GM21717 (cell line): ENCODE measurements around the gene NDUFA13.

Source experiments
- ATAC-seq: cut with Tn5 transposase; IDR thresholded peaks from one replicate; pipeline ENCODE4 v1.9.1; 2021; ENCODE audit warnings: mild to moderate bottlenecking, moderate library complexity; ENCODE audit not compliant: unreplicated experiment

The NDUFA13 gene

DNA sequence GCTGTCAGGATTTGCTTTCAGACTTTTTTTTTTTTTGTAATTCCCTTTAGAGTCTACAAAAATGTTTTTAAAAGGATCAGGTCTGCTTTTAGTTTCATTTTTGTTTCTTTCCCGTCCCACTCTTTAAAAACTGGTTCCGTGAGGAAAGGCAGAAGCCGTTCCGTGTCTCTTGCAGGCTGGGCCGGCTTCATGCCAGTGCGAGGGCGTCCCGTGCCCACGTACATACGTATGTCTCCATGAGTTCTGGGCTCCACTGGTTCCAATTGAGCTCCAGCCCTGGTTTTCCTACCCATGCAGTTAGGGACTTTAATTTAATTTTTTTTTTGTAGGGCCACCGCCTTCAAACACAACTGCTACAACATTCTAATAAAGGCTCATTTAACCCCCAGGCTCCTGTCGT is 9.4 kb upstream of the NDUFA13 start:
- no peak for ATAC-seq

DNA sequence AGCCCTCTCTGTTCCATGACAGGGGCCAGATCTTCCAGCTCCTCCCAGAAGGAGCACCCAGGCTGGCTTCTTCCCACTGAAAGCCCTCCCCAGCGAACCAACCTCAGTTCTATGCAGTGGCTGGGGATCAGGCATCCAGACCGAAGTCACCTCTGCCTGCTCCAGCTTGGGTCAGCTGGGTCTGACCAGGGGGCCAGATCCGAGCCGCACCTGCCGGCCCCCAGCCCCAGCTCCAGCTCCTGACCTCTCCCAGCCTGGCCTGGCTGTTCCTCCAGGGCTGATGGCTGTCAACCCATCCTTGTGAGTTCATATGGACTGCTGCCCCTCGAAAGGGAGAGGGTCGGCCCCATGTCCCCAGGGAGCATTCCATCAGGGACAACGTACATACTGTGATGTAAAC is 8.7 kb upstream of the NDUFA13 start:
- no peak for ATAC-seq

DNA sequence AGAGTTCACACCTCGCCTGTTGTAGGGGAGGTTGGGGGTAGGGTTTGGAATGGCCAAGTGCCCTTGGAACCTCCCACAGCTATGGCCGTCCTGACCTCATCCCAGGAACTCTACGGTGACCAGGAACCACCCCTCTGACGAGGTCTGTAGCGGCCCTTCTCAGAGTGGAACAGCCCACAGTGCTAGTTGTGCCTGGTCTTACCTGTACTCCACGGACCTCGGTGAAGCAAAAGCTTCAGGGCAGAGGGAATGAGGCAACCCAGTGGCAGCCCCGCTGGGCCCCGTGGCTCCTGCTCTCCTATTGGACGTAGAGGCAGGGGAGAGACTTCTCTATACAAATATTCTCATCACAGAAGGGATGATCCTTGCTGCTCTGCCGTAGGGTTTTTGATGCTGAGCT is 7.8 kb upstream of the NDUFA13 start:
- no peak for ATAC-seq

GRCh38 chr19:19510432-19510831 is 5.6 kb upstream of the NDUFA13 start:
- no peak for ATAC-seq

DNA sequence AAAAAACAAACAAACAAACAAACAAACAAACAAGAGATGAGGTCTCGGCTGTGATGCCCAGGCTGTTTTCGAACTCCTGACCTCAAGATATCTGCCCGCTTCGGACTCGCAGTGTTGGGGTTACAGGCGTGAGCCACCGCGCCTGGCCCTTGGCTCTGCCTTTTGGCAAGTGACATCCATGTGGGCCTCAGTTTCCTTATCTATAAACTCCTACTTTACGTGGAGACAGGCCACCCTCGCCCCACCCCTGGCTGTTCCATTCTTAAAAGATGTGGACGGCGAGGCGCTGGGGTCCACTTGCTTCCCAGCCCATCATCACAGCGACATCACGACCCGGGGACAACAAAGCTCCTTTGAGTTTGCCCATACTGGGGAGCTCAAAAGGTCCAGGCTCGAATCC is 2.3 kb upstream of the NDUFA13 start:
- ATAC-seq, result no peak

- ATAC-seq, result no peak
These were observed 1.8 kb upstream of the NDUFA13 start for GRCh38 chr19:19514215-19514657.

DNA sequence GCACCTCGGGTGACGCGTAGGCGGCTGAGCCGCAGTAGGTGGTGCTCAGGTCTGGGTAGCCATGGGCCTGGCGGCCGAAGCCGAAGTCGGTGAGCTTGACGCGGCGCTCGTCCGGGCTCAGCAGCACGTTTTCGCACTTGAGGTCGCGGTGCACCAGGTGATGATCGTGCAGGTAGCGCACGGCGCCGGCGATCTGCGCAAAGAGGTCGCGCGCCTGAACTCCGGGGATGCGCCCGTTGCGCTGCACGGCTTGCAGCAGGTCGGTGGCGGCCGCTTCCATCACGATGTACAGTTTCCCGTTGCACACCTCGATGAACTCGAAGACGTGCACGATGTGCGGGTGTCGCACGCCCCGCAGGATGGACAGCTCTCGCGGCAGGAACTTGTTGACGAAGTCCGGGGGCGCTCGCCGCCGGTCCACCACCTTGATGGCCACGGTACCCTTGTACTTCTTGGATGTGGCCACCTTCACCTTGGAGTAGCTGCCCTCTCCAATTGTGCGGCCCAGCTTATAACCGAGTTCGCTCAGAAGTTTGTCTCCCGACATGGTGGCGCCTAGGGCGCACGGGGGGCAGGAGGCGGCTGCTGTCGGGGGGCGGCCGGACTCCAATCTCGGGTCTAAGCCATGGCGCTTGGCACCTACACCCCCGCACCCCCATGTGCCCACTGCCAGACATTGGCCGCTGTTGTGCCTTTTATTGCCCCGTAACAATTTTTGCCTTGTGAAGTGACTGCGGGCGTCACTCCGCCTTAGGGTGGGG is 964 bp upstream of the NDUFA13 start, which contains the start of gene TSSK6:
Gene TSSK6, minus strand, starts transcription at position 668 of the 761 bp plus-strand sequence. Its CDS starts 121 bp downstream, at position 547.
- ATAC-seq, result no peak

DNA sequence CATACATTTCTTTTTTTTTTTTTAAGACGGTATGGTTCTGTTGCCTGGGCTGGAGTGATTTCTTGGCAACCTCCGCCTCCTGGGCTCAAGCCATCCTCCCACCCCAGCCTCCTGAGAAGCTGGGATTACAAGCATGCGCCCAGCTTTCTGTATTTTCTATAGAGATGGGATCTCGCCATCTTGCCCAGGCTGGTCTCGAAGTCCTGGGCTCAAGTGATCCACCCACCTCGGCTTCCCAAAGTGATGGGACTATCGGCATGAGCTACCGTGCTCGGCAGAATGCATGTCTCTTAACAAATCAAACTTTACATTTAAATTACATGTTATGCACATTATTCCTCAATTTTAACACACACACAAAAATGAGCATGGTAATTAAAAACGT is 1.2 kb downstream of the NDUFA13 start:
- ATAC-seq, result no peak

GRCh38 chr19:19520989-19521388 is 5.0 kb downstream of the NDUFA13 start:
- ATAC-seq, result no peak

DNA sequence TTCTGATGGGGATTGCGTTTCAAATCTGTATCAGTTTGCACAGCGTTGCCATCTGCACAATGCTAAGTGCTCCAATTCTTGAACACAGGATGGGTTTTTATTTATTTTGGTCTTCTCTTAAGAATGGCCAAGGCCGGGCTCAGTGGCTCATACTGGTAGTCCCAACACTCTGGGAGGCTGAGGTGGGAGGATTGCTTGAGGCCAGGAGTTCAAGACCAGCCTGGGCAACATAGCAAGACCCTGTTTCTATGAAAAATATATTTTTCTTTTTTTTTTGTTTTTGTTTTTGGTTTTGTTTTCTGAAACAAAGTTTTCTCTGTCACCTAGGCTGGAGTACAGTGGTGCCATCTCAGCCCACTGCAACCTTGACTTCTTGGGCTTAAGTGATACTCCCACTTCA is 7.2 kb downstream of the NDUFA13 start:
- ATAC-seq, result no peak

GRCh38 chr19:19524053-19524452 is 8.0 kb downstream of the NDUFA13 start:
- ATAC-seq, result no peak

DNA sequence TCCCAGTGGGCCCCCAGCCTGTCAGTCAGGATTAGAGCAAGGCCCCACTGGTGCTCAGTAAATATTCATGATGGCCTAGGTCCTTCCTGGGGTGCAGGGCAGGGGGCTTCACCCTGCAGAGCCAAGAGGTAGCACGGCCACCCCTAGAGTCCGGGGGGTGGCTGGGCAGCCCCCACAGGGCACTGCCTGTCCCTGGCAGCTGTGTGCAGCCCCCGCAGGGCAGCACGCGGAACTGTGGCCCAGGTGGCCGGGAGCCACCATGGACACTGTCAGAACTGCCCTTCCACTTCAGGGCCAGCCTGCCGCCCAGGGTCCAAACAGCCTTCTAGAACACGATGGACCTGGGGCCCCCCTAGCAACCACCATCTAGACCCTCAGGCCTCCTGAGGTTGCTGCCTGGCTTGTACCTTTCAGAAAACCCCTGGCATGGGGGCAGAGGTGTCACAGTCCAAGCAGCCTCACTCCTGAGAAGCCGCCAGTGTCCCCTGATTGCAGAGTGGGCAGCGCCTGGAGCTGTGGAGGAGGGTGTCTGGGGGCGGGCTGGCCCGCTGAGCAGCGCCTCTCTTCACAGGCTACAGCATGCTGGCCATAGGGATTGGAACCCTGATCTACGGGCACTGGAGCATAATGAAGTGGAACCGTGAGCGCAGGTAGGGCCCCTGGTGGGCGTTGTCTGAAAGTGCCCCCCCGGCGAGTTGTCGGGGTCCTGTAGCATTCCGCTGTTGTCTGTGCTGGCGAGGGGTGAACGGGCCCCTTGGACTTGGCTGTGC is 9.8 kb downstream of the NDUFA13 start:
- ATAC-seq, result no peak

GRCh38 chr19:19526581-19527370 is 10.8 kb downstream of the NDUFA13 start:
- no peak for ATAC-seq

GRCh38 chr19:19527371-19527656 is 11.3 kb downstream of the NDUFA13 start:
- no peak for ATAC-seq

DNA sequence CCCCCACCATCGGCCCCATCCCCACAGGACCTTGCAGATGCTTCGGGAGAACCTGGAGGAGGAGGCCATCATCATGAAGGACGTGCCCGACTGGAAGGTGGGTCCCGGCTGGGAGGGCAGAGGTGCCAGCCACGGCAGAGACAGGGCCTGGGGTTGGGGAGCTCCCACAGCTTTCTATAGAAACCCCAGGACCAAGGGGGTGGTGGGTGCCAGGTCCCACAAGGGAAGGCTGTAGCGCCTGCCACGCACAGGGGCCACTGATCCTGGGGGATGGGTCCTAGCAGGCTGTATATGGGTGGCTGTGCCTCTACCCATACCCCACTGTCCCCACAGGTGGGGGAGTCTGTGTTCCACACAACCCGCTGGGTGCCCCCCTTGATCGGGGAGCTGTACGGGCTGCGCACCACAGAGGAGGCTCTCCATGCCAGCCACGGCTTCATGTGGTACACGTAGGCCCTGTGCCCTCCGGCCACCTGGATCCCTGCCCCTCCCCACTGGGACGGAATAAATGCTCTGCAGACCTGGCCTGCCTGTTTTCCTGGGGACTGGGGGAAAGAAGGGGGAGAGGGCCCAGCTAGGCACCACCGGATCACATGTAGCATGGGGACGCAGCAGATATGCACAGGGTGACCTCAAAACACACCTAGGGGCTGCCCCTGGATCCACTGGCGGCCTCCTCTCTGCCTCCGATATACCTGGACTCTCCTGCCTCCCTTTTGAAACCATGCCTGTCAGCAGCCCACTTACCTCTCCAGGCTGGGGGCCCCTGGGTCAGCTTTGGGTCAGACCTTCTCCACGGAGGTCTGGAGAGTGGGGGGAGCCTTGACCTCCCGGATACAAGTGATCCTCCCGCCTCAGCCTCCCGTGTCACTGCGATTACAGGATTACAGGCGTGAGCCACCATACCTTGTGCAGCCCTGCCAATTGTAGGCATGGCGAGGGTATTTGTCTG is 11.9 kb downstream of the NDUFA13 start:
- ATAC-seq, result no peak

DNA sequence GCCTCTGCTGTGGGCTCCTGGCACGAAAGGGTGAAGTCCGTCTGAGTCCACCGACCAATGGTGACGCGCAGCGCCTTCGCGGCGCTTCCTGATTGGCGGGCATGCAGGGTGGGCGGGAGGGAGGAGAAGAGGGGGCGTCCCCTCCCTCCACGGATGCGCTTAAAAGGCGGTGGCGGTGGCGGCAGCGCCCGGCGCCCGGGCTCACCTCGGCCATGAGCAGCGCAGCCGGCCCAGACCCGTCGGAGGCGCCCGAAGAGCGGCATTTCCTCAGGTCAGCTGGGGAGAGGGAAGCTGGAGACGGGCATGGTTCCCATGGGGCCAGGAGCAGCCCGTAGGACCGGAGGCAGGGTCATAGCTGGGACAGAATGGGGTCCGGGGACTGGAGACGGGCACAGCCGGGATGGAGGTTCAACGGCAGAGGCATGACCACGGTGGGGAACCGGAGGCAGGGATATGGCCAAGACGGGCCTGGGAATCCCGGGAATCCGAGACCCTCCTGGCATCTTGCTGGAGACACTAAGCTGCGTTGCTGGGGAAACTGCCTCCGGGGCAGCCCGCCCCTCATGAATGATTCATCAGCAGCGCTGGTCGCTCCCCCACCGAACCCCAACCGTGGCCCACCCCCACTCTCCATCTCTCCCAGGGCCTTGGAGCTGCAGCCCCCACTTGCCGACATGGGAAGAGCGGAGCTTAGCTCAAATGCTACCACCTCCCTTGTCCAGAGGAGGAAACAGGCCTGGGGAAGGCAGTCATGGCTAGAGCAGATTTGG is 12.9 kb downstream of the NDUFA13 start, which contains the start of gene YJEFN3:
Gene YJEFN3, plus strand, starts transcription at position 191 of the 770 bp plus-strand sequence. Its CDS starts 22 bp downstream, at position 213.
- no peak for ATAC-seq

DNA sequence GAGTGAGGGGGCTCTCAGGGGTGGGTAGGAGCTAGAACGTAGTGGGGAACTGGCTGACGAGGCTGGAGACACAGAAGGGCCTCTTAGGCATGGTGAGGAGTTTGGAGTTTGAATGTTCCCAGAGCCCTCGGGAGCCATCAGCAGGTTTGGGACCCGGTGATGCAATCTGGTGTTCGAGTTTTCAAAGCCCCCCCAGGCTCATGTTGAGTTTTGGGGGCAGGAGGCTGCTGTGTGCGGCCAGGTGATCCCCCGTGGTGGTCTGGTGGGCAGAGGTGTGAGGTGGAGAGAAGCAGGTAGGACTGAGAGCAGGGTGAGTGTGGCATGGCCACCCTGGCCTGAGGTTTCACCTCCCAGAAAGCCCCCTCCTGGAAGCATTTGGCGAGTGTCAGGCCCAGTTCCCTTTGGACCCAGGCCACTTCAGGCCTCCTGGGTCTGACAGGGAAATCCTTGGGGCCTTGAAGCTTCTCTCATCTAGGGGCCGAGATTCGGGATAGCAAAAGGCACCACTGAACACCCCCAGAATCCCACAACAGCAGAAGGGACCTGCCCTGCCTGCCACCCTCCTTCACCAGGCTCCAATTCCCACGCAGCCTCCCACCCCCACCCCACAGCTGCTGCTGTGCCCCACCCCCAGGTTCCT is 13.9 kb downstream of the NDUFA13 start:
- no peak for ATAC-seq

GRCh38 chr19:19530423-19530804 is 14.4 kb downstream of the NDUFA13 start:
- ATAC-seq, result no peak

DNA sequence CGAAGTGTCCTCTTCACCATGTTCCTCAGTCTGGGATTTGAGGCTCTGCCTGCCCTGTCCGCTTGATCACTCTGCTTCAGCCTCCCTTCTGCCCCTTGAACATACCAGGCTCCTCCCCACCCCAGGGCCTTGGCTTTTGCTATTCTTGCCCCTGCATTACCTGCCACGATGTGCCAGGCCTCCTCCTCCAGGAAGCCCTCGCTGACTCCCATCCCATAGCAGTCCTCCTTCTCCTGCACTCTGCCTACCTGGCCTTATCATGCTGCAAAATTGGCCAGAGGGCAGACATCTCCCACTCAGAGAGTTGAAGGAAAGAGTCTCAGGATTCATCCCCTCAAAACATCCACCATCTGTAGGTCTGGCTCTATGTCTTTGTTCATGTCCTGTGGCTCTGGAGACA is 14.9 kb downstream of the NDUFA13 start:
- ATAC-seq, result no peak
